HepG2 (cell line): ENCODE data around the gene AGAP1.

ENCODE experiments used
- CTCF ChIP-seq: sonication (generic); formaldehyde crosslinking; IDR thresholded peaks from 2 replicates; pipeline ENCODE4 v1.5.0; 2020; ENCODE audit warnings: mild to moderate bottlenecking, missing genetic modification reagents, moderate library complexity
- ETS1 ChIP-seq: sonication (generic); formaldehyde crosslinking; IDR thresholded peaks from 2 replicates; pipeline ENCODE4 v1.4.0; 2020; ENCODE audit warnings: missing genetic modification reagents
- LBX2 ChIP-seq: sonication (generic); formaldehyde crosslinking; IDR thresholded peaks from 2 replicates; pipeline ENCODE4 v1.5.0; 2020; ENCODE audit warnings: missing genetic modification reagents, mild to moderate bottlenecking, borderline replicate concordance
- MAX ChIP-seq: IDR thresholded peaks from 2 replicates; pipeline ENCODE4 v1.6.1; 2012; ENCODE audit warnings: inconsistent platforms
- MED1 ChIP-seq: sonication (generic); formaldehyde crosslinking; IDR thresholded peaks from 2 replicates; pipeline ENCODE4 v1.4.0; 2020; ENCODE audit warnings: missing genetic modification reagents
- NFATC3 ChIP-seq: sonication (generic); formaldehyde crosslinking; IDR thresholded peaks from 2 replicates; pipeline ENCODE4 v1.5.1; 2020; ENCODE audit warnings: mild to moderate bottlenecking, missing genetic modification reagents
- NR2F2 ChIP-seq: IDR thresholded peaks from 2 replicates; pipeline ENCODE4 v1.6.1; 2012; ENCODE audit warnings: low read depth, inconsistent platforms, borderline replicate concordance
- SMAD3 ChIP-seq: sonication (generic); formaldehyde crosslinking; IDR thresholded peaks from 2 replicates; pipeline ENCODE4 v1.4.0; 2020; ENCODE audit warnings: missing genetic modification reagents
- ZFP36L1 ChIP-seq: sonication (generic); formaldehyde crosslinking; IDR thresholded peaks from 2 replicates; pipeline ENCODE4 v1.8.0; 2022; ENCODE audit warnings: mild to moderate bottlenecking, missing genetic modification reagents, moderate library complexity
- ZNF232 ChIP-seq: sonication (generic); formaldehyde crosslinking; IDR thresholded peaks from 2 replicates; pipeline ENCODE4 v1.4.0; 2020; ENCODE audit warnings: missing genetic modification reagents, borderline replicate concordance
- ZNF607 ChIP-seq: sonication (generic); formaldehyde crosslinking; IDR thresholded peaks from 2 replicates; pipeline ENCODE4 v1.5.1; 2020; ENCODE audit warnings: missing genetic modification reagents, mild to moderate bottlenecking, borderline replicate concordance

GRCh38 chr2:235693279-235693678, 199.4 kb downstream of the AGAP1 start:
- TF ChIP-seq MAX (no peak), CTCF (CRISPR knock-in tag) (no peak), NR2F2 (no peak), ZNF607 (CRISPR knock-in tag) (no peak), SMAD3 (CRISPR knock-in tag) (no peak), MED1 (no peak), ZFP36L1 (no peak), NFATC3 (no peak), LBX2 (CRISPR knock-in tag) (no peak), ZNF232 (CRISPR knock-in tag) (no peak), ETS1 (CRISPR knock-in tag) (no peak)
